C4-2B (cell line): ENCODE data around the gene AVPR1A.

Experiments
- CTCF ChIP-seq: fragments of 450-650 bp; conservative IDR thresholded peaks from 2 replicates; pipeline ENCODE4 v1.5.1; 2017; ENCODE audit warnings: mild to moderate bottlenecking
- ZFX ChIP-seq: fragments of 450-650 bp; IDR thresholded peaks from 2 replicates; pipeline ENCODE4 v1.6.1; 2017

GRCh38 chr12:63163541-63163940 is 12.5 kb upstream of the AVPR1A start:
- no peak for TF ChIP-seq CTCF
- no peak for TF ChIP-seq ZFX
